MCF 10A (cell line): ENCODE data around the gene RBM20. TPM values are rescaled to one million over a fixed set of nuclear protein-coding genes. Genes with fewer than 3 reads are reported as not detected.

ENCODE experiments used
- BruUV-seq: library from RNA; stranded (reverse); fragments of 400-500 nt; replicated peaks from 2 replicates; lab custom pipeline; 2021; lab: Mats Ljungman, UMichigan
- CTCF ChIA-PET: fragments of 300-600 bp; sonication (Branson Sonifier 250); formaldehyde crosslinking; extraction: SDS; loops from one replicate; lab custom pipeline; 2021; ENCODE audit warnings: antibody characterized with exemption, inconsistent platforms; lab: Yijun Ruan, JAX
- POLR2A ChIA-PET: fragments of 300-600, 350-650 bp; sonication (Branson Sonifier 250); formaldehyde crosslinking; extraction: SDS; loops from one replicate; lab custom pipeline; 2020; ENCODE audit warnings: antibody characterized with exemption, inconsistent platforms; lab: Yijun Ruan, JAX
- DNase-seq: peaks from one replicate; pipeline ENCODE4 v3.0.0-alpha.2; 2018; ENCODE audit not compliant: unreplicated experiment
- H3K27ac Mint-ChIP-seq: one replicate; pipeline ENCODE4 v1.8.0; 2022; ENCODE audit warnings: mild to moderate bottlenecking, low read depth, mixed read lengths; ENCODE audit not compliant: unreplicated experiment
- H3K27me3 Mint-ChIP-seq: one replicate; pipeline ENCODE4 v1.8.0; 2022; ENCODE audit warnings: mixed read lengths; ENCODE audit not compliant: insufficient read depth, unreplicated experiment
- H3K36me3 Mint-ChIP-seq: one replicate; pipeline ENCODE4 v1.8.0; 2022; ENCODE audit warnings: mild to moderate bottlenecking, moderate library complexity, mixed read lengths; ENCODE audit not compliant: insufficient read depth, unreplicated experiment
- H3K4me1 Mint-ChIP-seq: one replicate; pipeline ENCODE4 v1.8.0; 2022; ENCODE audit warnings: mixed read lengths; ENCODE audit not compliant: insufficient read depth, unreplicated experiment
- H3K4me3 Mint-ChIP-seq: one replicate; pipeline ENCODE4 v1.8.0; 2022; ENCODE audit warnings: mild to moderate bottlenecking, moderate library complexity, mixed read lengths; ENCODE audit not compliant: unreplicated experiment
- H3K9me3 Mint-ChIP-seq: one replicate; pipeline ENCODE4 v1.8.0; 2022; ENCODE audit warnings: mixed read lengths; ENCODE audit not compliant: unreplicated experiment
- intact Hi-C: fragments of 100-400 bp; cut with micrococcal nuclease; formaldehyde crosslinking; loops from 2 replicates; pipeline ENCODE4 v1.14.1; 2022
- total RNA-seq: library from RNA; stranded (reverse); gene quantifications from 2 replicates; pipeline ENCODE4 v1.2.3, GENCODE V29; 2022
- TF ChIP-seq, protein P1 (sequence below): fragments of 200-600 bp; IDR thresholded peaks from one replicate; pipeline ENCODE4 v1.8.0; 2022; ENCODE audit warnings: antibody characterized with exemption, mild to moderate bottlenecking; ENCODE audit not compliant: unreplicated experiment

Gene RBM20
- total RNA-seq, 1 experiment from 2014 or later, result not detected

- Mint-ChIP-seq H3K9me3 (no peaks in the 10 kb centered on the region), H3K27me3 (no peaks in the 10 kb centered on the region), H3K4me3 (no peak overlapping the region), H3K27ac (no peak overlapping the region), H3K36me3 (peaks cover 6% of the 10 kb centered on the region), H3K4me1 (peaks cover 33% of the 10 kb centered on the region)
- DNase-seq, result no peak
- intact Hi-C loops, result no loop called here
- BruUV-seq, result no TSS peak
- TF ChIP-seq, protein P1, sequence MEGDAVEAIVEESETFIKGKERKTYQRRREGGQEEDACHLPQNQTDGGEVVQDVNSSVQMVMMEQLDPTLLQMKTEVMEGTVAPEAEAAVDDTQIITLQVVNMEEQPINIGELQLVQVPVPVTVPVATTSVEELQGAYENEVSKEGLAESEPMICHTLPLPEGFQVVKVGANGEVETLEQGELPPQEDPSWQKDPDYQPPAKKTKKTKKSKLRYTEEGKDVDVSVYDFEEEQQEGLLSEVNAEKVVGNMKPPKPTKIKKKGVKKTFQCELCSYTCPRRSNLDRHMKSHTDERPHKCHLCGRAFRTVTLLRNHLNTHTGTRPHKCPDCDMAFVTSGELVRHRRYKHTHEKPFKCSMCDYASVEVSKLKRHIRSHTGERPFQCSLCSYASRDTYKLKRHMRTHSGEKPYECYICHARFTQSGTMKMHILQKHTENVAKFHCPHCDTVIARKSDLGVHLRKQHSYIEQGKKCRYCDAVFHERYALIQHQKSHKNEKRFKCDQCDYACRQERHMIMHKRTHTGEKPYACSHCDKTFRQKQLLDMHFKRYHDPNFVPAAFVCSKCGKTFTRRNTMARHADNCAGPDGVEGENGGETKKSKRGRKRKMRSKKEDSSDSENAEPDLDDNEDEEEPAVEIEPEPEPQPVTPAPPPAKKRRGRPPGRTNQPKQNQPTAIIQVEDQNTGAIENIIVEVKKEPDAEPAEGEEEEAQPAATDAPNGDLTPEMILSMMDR, result no peak
- POLR2A ChIA-PET, result interaction anchor here (0.7 to 2.4 kb wide), 4 partner anchors 10 to 23 kb away, joined by 3 to 11 read pairs (median 3); no protein-coding TSS in a partner anchor
- CTCF ChIA-PET, result interaction anchor here (1.3 kb wide), 1 partner anchor 10 kb away, joined by 3 read pairs; no protein-coding TSS in a partner anchor
These were observed 197.7 kb downstream of the RBM20 start for GRCh38 chr10:110841767-110842267.

- CTCF ChIA-PET, result interaction anchor here (1.3 kb wide), 1 partner anchor 9 kb away, joined by 3 read pairs; no protein-coding TSS in a partner anchor
- peaks cover 27% of the 10 kb centered on the region for H3K4me1 Mint-ChIP-seq
- no peak for DNase-seq
These were observed 198.3 kb downstream of the RBM20 start for GRCh38 chr10:110842326-110842904.

DNA sequence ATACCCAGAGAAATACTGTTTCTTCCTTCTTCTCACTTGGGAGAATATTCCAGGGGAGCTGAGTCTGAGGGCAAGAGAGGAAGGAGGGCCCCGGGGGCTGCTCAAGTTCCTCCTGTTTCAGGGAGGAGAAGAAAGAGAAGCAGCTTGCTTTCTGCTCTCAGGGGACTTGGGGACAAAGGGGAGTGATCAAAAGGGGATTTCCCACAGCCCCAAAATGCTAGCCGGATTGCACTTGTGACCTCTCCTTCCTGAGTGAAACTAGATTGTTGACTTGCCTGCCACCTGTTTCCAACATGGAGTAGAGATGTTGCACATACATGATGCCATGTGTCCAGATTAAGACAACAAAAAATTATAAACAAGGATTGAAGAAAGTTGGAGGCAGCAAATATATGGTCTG, 198.9 kb downstream of the RBM20 start:
- intact Hi-C loops, result no loop called here
- CTCF ChIA-PET, result interaction anchor here (1.3 kb wide), 1 partner anchor 9 kb away, joined by 3 read pairs; no protein-coding TSS in a partner anchor
- POLR2A ChIA-PET, result interaction anchor here (1.0 to 2.4 kb wide), 3 partner anchors 9 to 28 kb away, joined by 3 to 11 read pairs (median 3); partner anchors contain the start of gene PDCD4

More at GRCh38 chr10:110842326-110842904, 198.3 kb downstream of the RBM20 start:
- Mint-ChIP-seq H3K27ac (peak overlapping the region; percentile 39), H3K36me3 (peaks cover 6% of the 10 kb centered on the region), H3K9me3 (no peaks in the 10 kb centered on the region), H3K27me3 (no peaks in the 10 kb centered on the region), H3K4me3 (no peak overlapping the region)
- BruUV-seq, result TSS peak; percentile 76
- intact Hi-C loops, result no loop called here
- POLR2A ChIA-PET, result interaction anchor here (1.0 to 2.4 kb wide), 5 partner anchors 9 to 29 kb away, joined by 3 to 11 read pairs (median 3); partner anchors contain the start of gene PDCD4
- TF ChIP-seq, protein P1, result no peak

More for the DNA sequence above, 198.9 kb downstream of the RBM20 start:
- Mint-ChIP-seq H3K27me3 (no peaks in the 10 kb centered on the region), H3K4me3 (no peak overlapping the region), H3K4me1 (peaks cover 21% of the 10 kb centered on the region), H3K36me3 (peaks cover 6% of the 10 kb centered on the region), H3K27ac (peak overlapping the region; percentile 39), H3K9me3 (no peaks in the 10 kb centered on the region)
- BruUV-seq, result no TSS peak
- DNase-seq, result no peak
- TF ChIP-seq, protein P1, result no peak
